Tibial artery (tissue), 4 donors: ENCODE data around the gene PTPRN2.

Experiments used
- DNase-seq, 2 donors: peaks; one replicate each; pipeline ENCODE4 v3.0.0-alpha.2; 2019
- H3K27ac ChIP-seq, 2 donors: fragments of 200-600 bp; sonication (generic) in 1 of 2; 1 replicate in 1 of 2; 2 replicates in 1 of 2; pipeline ENCODE4 v1.5.1; 2018 to 2019; ENCODE audit warnings: mild to moderate bottlenecking in 1 of 2
- H3K27me3 ChIP-seq, 2 donors: fragments of 200-600 bp; sonication (generic) in 1 of 2; one replicate each; pipeline versions ENCODE4 v1.5.1 to v1.6.0; 2016 to 2019
- H3K36me3 ChIP-seq, 3 donors: fragments of 200-600 bp; sonication (generic) in 2 of 3; one replicate each; pipeline ENCODE4 v1.5.1; 2016 to 2019; ENCODE audit warnings: mild to moderate bottlenecking in 2 of 3
- H3K4me1 ChIP-seq, 4 donors: fragments of 200-600 bp; sonication (generic) in 2 of 4; 1 replicate in 3 of 4; 2 replicates in 1 of 4; pipeline ENCODE4 v1.5.1; 2016 to 2019
- H3K4me3 ChIP-seq, 2 donors: fragments of 200-600 bp; sonication (generic) in 1 of 2; 1 replicate in 1 of 2; 2 replicates in 1 of 2; pipeline ENCODE4 v1.5.1; 2018 to 2019; ENCODE audit warnings: mild to moderate bottlenecking in 2 of 2
- H3K9me3 ChIP-seq, 3 donors: fragments of 200-600 bp; sonication (generic) in 1 of 3; one replicate each; pipeline ENCODE4 v1.5.1; 2016 to 2019
- CTCF ChIP-seq, 2 experiments: fragments of 200-600 bp in 1 of 2; fragments of 450-650 bp in 1 of 2; IDR thresholded peaks; one replicate each; pipeline ENCODE4 v1.5.1; 2017 to 2019; ENCODE audit warnings: antibody characterized with exemption in 2 of 2, mild to moderate bottlenecking in 1 of 2, moderate library complexity in 1 of 2
- intact Hi-C: fragments of 100-400 bp; cut with DNase I; formaldehyde crosslinking; loops from one replicate; pipeline ENCODE4 v1.15.0; 2023; ENCODE audit warnings: low total_unique reads

The PTPRN2 gene

GRCh38 chr7:157753713-157754415 is 833.8 kb downstream of the PTPRN2 start:
- intact Hi-C loops, result no loop called here
- no peaks in the 10 kb centered on the region for H3K4me1 ChIP-seq
- DNase-seq, result peak; percentile 9 to 59
- H3K36me3 ChIP-seq, result no peaks in the 10 kb centered on the region
- peaks cover 0 to 11% of the 10 kb centered on the region in 2 donors for H3K27me3 ChIP-seq
- H3K4me3 ChIP-seq, result no peak overlapping the region
- no peak overlapping the region for H3K27ac ChIP-seq
- TF ChIP-seq CTCF (IDR thresholded peaks at IDR 0.05), result no peak
- peaks cover 0 to 3% (median 0%) of the 10 kb centered on the region in 3 donors for H3K9me3 ChIP-seq

- Histone ChIP-seq H3K4me3 (no peak overlapping the region), H3K27ac (no peak overlapping the region), H3K27me3 (peaks cover 0 to 11% of the 10 kb centered on the region in 2 donors), H3K36me3 (no peaks in the 10 kb centered on the region), H3K9me3 (peaks cover 0 to 3% (median 0%) of the 10 kb centered on the region in 3 donors), H3K4me1 (no peaks in the 10 kb centered on the region)
- TF ChIP-seq CTCF (IDR thresholded peaks at IDR 0.05), result no peak
- intact Hi-C loops, result no loop called here
- DNase-seq, result peak in 1 of 2 donors; percentile 55
Measured at GRCh38 chr7:157752832-157753291, 834.8 kb downstream of the PTPRN2 start.

DNA sequence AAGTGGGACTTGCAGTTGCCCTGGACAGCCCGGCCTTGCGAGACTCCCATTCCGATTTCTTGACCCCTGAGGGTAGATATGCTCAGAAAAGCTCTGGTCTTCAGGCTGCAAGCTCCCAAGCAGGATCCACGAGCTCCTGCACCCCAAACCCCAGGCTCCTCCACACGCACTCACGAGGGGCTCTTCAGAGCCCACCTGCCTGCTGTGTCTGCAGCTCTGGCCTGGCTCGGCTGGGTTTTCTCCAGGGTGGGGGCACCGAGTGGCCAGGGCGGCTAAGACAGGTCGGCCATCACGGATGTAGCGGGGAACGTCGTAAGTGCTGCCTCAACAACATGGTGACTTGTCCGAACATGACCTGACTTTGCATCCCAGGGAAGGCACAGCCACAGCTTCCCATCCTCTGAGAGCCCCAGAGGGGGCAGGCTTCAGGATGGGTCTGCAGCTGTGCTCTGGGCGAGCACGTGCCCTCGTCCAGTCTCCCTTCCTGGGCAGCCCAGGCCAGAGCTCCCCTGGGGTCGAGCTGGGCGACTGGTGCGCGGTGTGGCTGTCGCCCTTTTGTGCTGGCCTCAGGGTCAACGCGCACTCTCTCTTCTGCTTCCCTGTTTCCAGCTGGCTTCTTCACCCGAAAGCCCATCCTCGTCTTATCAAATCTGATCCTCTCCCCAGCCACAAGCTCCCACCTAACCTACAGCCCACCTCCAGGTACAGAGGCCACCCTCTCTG is 835.5 kb downstream of the PTPRN2 start:
- Histone ChIP-seq H3K27ac (no peak overlapping the region), H3K4me3 (no peak overlapping the region), H3K9me3 (peaks cover 0 to 3% (median 0%) of the 10 kb centered on the region in 3 donors), H3K36me3 (no peaks in the 10 kb centered on the region), H3K4me1 (no peaks in the 10 kb centered on the region), H3K27me3 (peaks cover 0 to 11% of the 10 kb centered on the region in 2 donors)
- peak in 1 of 2 donors; percentile 54 for DNase-seq
- intact Hi-C loops, result no loop called here
- no peak for TF ChIP-seq CTCF (IDR thresholded peaks at IDR 0.05)

GRCh38 chr7:157751406-157751805 is 836.2 kb downstream of the PTPRN2 start:
- peaks cover 0 to 11% of the 10 kb centered on the region in 2 donors for H3K27me3 ChIP-seq
- peaks cover 0 to 3% (median 0%) of the 10 kb centered on the region in 3 donors for H3K9me3 ChIP-seq
- H3K36me3 ChIP-seq, result no peaks in the 10 kb centered on the region
- intact Hi-C loops, result no loop called here
- H3K27ac ChIP-seq, result no peak overlapping the region
- no peak for DNase-seq
- no peak for TF ChIP-seq CTCF (IDR thresholded peaks at IDR 0.05)
- H3K4me1 ChIP-seq, result no peaks in the 10 kb centered on the region
- H3K4me3 ChIP-seq, result no peak overlapping the region

DNA sequence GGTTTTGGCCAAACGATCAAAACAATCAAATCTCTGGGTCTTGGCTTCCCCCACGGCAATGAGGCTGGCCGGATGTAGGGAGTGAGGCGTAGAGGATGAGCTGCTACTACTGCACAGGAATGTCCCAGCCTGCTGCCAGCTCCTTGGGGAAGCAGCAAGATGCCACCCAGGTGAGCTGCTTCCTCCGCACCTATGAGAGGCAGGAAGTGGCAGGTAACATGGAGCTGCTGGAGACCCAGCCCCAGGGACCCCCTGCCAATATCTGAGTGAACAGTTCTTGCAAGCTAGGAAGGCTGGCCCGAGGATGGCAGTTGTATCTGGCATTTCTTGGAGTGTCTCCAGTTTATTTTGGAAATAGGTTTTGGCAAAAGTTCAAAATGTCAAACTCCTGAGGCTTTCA is 837.3 kb downstream of the PTPRN2 start:
- Histone ChIP-seq H3K36me3 (no peaks in the 10 kb centered on the region), H3K4me3 (no peak overlapping the region), H3K4me1 (no peaks in the 10 kb centered on the region), H3K9me3 (peaks cover 0 to 3% (median 0%) of the 10 kb centered on the region in 3 donors), H3K27ac (no peak overlapping the region), H3K27me3 (peaks cover 0 to 11% of the 10 kb centered on the region in 2 donors)
- TF ChIP-seq CTCF (IDR thresholded peaks at IDR 0.05), result no peak
- no peak for DNase-seq
- intact Hi-C loops, result no loop called here
